ENCODE data around the gene CROCC2.

- TF ChIP-seq CTCF (tag by site-specific recombination; IDR thresholded peaks at IDR 0.05) (no peak), ZNF23 (tag by site-specific recombination; IDR thresholded peaks at IDR 0.05; ENCODE audit: borderline replicate concordance) (no peak), ZNF555 (tag by site-specific recombination; conservative IDR thresholded peaks at IDR 0.05) (no peak), ZBTB7A (tag by site-specific recombination; IDR thresholded peaks at IDR 0.05; ENCODE audit: low read depth) (no peak)
Measured at GRCh38 chr2:240871071-240871958, 34.8 kb upstream of the CROCC2 start.
